Measurements from ENCODE around the gene CTNNB1. TPM values are rescaled to one million over a fixed set of nuclear protein-coding genes. Genes with fewer than 3 reads are reported as not detected.
"Not testable (repeated sequence)": the region's sequence is repeated elsewhere in the genome, so short reads cannot be mapped to it uniquely, and the experiment has no call there.

CTNNB1 gene
- total RNA-seq, 1 donor from 2014 or later: 1,075 TPM

DNA sequence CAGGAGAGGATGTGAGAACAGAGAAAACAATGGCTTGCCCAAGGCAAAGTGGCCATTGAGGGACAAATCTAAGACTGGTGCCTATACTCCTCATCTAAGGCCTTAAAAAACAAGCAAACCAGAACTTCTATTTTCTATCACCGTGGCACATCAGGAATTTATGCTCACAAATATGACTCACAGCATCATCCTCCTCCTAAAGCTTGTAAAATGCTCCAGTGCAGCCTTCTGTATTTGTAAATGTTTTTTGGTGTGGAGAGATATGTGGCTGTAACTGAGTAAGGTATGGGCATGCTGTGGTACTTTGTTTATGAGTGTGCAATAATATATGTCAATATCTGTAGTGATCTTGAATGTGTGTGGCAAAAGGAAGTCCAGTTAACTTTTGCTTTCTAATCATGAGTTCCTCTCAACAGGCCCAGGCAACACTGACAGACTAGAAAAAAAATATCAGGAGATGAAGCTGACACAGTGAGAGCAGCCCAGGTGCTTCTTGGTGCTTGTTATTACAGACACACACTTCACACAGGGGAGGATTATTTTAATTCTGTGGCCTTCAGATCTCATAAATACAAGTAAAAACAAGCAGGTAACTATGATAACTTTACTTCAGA lies 60.3 kb downstream of the CTNNB1 start:
- DNase-seq: no peak

DNA sequence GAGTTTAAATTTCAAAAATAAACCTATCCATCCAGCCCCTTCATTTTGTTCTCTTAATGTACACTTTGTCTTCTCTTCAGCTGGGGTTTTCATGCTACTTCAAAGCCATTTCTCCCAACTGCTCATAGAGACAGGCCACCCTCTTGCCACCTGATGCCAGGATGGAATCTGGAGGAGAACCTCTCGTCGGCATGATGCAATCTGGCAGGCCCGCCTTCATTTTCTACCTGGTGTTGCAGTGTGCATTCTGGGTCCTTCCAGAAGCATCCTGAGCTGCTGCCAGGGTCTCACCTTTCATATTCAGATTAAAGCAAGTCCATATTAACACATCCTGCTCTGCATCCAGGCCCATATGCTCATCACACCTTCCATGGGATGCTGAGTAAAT lies 60.8 kb downstream of the CTNNB1 start:
- no peak for DNase-seq

DNA sequence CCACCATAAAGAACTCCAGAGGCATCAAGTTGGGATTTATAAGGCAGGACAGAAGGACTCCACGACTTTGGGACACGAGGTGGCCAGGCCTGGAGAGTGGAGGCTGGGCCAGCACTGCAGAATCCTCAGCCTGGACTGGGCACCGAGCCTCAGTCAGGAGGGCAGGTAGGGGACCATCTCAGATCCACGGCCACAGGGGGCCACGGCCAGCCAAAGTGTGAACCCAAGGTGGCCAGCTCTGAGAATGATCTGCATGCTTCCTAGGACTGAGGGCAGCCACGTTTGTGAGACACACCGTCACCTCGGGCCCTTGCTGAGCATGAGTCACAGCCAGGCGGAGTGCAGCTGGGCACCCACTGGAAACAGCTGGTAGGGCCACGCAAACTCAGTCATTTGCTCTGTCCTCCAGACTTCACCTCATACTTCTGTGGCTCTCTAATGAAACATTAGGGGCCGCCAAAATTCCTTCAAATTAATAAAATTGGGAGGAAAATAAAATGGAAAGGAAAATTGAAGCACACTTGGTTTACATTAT lies 65.8 kb downstream of the CTNNB1 start:
- no peak for DNase-seq

DNA sequence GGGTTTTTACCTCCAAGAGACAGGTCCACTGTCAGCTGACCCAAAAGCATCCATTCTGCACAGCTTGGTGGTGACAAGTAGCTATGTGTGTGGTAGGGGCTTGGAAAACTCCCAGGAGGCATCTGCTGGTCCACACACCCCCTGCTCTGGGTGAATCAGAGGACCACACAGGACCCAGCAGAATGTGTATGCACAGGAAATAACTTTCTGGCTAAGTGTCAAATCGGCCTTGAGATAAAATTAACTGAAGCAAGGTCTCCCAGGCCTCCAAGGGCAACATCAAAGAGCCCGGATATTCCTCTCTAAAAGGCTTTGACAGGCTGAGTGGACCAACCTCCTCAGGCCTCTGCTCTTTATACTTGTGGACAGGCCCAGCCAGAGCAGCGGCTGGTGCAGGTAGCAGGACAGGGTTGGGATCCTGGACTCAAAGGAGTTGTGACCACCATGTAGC lies 66.5 kb downstream of the CTNNB1 start:
- no peak for DNase-seq

DNA sequence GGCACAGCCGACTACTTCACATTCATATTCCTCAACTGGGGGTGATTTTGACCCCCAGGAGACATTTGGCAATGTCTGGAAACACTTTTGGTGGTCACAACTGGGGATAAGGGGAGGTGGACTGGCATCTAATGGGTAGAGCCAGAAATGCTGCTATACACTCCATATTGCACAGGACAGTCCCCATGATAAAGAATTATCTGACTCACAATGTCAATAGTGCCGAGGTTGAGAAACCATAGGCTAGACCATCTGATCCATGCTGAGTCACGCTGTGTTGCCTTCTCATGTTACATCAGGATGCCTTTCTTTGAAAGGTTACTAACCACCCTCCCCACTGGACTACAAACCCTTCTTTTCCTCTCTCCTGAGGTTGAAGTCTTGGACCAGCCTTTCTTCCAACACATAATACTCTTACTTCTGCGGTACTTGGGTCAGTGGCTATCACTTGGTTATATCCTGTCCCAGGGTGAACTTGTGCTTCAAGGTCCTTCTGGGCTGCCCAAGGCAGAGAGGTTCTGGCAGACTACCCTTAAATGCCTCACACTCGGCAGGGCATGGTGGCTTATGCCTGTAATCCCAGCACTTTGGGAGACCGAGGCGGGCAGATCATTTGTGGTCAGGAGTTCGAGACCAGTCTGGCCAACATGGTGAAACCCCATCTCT lies 68.8 kb downstream of the CTNNB1 start:
- no peak for DNase-seq

DNA sequence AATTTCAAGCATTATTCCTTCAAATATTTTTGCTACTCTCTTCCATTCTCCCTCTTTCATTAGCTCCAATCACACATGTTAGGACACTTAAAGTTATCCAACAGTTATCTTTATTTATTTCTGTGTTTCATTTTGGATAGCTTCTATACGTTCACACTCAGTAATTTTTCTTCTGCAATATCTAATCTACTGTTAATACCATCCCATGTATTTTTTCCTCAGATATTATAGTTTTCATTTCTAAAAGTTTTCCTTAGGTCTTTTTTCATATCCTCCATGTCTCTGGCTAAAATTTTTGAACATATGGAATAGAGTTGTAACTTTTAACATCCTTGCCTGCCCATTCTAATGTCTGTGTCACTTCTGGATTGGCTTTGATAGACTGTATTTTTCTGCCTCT lies 73.4 kb downstream of the CTNNB1 start:
- DNase-seq: no peak

DNA sequence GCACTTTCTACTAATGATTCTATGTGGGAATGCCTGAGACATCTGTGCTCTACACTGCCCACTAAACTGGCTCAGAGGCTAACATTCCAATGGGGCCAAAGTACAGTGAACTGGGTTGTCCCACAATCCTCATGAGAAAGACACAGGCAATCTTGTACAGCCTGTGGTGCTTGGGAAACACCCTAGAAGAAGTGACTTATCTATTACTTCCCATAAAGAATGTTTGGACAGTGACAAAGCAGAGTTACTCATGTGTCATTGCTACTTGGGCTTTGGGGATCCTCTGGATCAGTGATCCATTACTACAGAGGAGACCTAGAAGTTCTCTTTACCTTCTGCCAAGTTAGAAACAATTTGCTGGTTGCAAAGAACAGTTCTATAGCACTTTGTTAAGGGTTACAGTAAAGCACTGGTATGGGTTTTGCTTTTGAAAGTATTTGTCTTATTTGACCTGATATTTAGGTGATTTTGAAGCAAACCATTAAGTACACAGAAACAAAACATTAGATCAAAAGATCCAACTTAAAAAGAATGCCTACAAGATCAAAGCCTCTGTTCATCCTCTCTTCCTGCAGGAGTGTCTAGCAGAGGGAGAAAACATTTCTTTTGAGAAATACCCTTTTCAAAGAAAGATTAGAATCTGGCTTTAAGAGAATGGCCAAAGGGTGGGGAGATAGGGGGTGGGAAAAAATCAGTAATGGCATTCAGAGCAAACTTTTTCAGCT lies 75.8 kb downstream of the CTNNB1 start:
- no peak for DNase-seq

DNA sequence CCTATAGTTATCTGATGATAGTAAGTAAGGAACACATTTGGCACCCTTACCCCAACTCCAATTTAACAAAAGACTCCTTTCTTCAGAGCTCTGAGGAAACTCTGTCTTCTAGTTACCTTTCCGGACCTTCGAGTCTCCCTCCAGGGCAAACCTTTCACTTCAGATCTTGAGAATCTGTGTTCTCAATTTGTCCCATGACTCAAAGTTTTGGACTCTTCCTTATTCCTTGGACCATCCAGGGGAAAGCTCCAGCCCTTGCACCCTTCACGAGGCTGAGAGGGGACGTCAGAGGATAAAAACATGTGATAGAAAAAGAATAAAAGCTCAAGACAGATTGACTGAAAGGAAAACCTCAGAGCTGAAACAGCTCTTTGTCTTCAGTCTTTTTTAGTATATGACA lies 76.9 kb downstream of the CTNNB1 start:
- DNase-seq: no peak

DNA sequence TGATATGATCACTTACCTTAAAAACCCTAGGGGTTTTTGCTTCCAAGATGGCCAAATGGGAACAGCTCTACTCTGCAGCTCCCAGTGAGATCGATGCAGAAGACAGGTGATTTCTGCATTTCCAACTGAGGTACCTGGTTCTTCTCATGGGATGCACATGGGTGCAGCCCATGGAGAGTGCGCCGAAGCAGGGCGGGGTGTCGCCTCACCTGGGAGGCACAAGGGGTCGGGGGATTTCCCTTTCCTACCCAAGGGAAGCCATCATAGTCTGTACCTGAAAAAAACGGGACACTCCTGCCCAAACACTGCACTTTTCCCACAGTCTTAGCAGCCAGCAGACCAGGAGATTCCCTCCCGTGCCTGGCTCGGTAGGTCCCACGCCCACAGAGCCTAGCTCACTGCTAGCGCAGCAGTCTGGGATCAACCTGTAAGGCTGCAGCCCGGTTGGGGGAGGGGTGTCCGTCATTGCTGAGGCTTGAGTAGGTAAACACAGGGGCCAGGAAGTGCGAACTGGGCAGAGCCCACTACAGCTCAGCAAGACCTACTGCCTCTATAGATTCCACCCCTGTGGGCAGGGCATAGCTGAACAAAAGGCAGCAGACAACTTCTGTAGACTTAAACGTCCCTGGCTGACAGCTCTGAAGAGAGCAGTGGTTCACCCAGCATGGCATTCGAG lies 78.6 kb downstream of the CTNNB1 start:
- no peak for DNase-seq

DNA sequence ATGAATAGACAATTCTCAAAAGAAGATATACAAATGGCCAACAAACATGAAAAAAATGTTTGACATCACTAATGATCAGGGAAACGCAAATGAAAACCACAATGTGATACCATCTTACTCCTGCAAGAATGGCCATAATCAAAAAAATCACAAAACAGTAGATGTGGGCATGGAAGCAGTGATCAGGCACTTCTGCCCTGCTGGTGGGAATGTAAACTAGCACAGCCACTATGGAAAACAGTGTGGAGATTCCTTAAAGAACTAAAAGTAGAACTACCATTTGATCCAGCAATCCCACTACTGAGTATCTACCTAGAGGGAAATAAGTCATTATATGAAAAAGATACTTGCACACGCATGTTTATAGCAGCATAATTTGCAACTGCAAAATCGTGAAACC lies 85.6 kb downstream of the CTNNB1 start:
- DNase-seq: not testable (repeated sequence)

DNA sequence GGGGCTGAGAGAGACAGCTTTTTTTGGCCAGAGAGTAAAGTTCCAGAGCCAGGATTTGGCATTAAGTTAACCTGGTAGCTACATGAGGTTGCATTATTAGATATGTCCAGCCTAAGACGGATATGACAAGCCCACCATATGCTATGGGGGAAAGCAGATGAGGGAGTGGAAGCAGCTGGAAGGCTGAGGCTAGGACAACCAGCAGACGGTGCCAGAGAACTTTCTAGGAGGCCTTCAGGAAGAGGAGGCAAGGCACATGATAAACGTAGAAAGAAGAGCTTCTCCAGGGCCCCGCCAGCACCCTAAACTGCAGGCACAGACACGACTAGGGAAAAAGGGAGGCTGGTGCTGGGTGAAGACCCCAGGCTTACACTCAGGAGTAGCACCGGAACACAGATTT lies 87.0 kb downstream of the CTNNB1 start:
- DNase-seq: no peak

DNA sequence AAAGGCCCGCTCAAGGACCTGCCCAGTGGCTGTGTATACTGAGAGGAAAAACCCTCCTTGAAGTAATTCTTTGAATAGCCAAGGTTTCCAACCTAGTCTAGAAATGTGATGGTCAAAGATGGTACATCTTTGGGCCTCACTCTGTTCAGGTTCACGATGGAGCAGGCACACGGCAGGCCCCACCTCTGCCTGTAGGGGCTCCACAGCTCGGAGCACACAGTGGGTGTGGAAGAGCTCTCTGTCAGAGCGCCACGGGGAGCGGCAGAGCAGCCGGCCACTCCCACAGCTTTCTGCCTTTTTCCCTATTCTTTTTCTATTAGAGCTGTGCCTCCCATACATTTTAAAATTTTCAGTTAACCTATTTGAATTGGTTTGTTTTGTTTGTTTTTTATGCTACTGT lies 89.5 kb downstream of the CTNNB1 start:
- DNase-seq: no peak

Small RNA genes lying within 50 kb of the gene (small RNA-seq; reads per million reads assigned to genes)
- gene MRPS31P1: not detected
